HuH-7 (cell line): Measurements from ENCODE around the gene ZNF814.
"Not testable (repeated sequence)": the region's sequence is repeated elsewhere in the genome, so short reads cannot be mapped to it uniquely, and the experiment has no call there.

Source experiments
- DNase-seq: peaks from one replicate; pipeline ENCODE4 v3.0.0; 2011; ENCODE audit warnings: low spot score

ZNF814 gene

GRCh38 chr19:57854117-57854516, 34.7 kb downstream of the ZNF814 start:
- DNase-seq, result not testable (repeated sequence)

GRCh38 chr19:57851812-57852603, 36.8 kb downstream of the ZNF814 start:
- not testable (repeated sequence) for DNase-seq

- DNase-seq, result no peak
These were observed 38.3 kb downstream of the ZNF814 start for GRCh38 chr19:57850553-57851017.

GRCh38 chr19:57849666-57850473, 39.0 kb downstream of the ZNF814 start, which contains the start of gene ZNF587:
Gene ZNF587 (plus strand): TSS chr19:57849859. CDS start chr19:57850039, 180 bp downstream.
- peak; percentile 65 for DNase-seq

- DNase-seq, result not testable (repeated sequence)
These were observed 39.6 kb downstream of the ZNF814 start for GRCh38 chr19:57849162-57849665.

GRCh38 chr19:57847164-57847563, 41.7 kb downstream of the ZNF814 start:
- DNase-seq, result not testable (repeated sequence)

GRCh38 chr19:57841122-57841763, 47.6 kb downstream of the ZNF814 start:
- DNase-seq, result no peak

- DNase-seq, result not testable (repeated sequence)
These were observed 50.1 kb downstream of the ZNF814 start for GRCh38 chr19:57838622-57839191.

GRCh38 chr19:57836991-57837390, 51.8 kb downstream of the ZNF814 start:
- not testable (repeated sequence) for DNase-seq

- DNase-seq, result no peak
These were observed 58.7 kb downstream of the ZNF814 start, which contains the start of gene ZNF587B for GRCh38 chr19:57830071-57830602. Gene ZNF587B (plus strand): TSS chr19:57830299. CDS start chr19:57830529, 230 bp downstream.

GRCh38 chr19:57829316-57829715, 59.5 kb downstream of the ZNF814 start:
- no peak for DNase-seq

GRCh38 chr19:57825511-57825910, 63.3 kb downstream of the ZNF814 start:
- no peak for DNase-seq

GRCh38 chr19:57823608-57824007, 65.2 kb downstream of the ZNF814 start:
- not testable (repeated sequence) for DNase-seq

- DNase-seq, result not testable (repeated sequence)
These were observed 65.7 kb downstream of the ZNF814 start for GRCh38 chr19:57823155-57823554.

- not testable (repeated sequence) for DNase-seq
These were observed 67.3 kb downstream of the ZNF814 start for GRCh38 chr19:57821501-57821900.

GRCh38 chr19:57821095-57821494, 67.7 kb downstream of the ZNF814 start:
- not testable (repeated sequence) for DNase-seq

- no peak for DNase-seq
These were observed 68.2 kb downstream of the ZNF814 start for GRCh38 chr19:57820599-57820998.

GRCh38 chr19:57819475-57820148, 69.2 kb downstream of the ZNF814 start:
- DNase-seq, result peak; percentile 92

GRCh38 chr19:57818378-57818777, 70.5 kb downstream of the ZNF814 start:
- no peak for DNase-seq

- no peak for DNase-seq
These were observed 70.9 kb downstream of the ZNF814 start for GRCh38 chr19:57817976-57818375.

GRCh38 chr19:57816652-57817051, 72.2 kb downstream of the ZNF814 start:
- DNase-seq, result no peak
